Upper lobe of left lung (tissue), 6 donors: ENCODE data around the gene PACSIN1. TPM values are rescaled to one million over a fixed set of nuclear protein-coding genes. Genes with fewer than 3 reads are reported as not detected.

Experiments used
- ATAC-seq, 2 donors: fragments of 200-7000 bp; cut with Tn5 transposase; one replicate each; pipeline ENCODE4 v1.9.1; 2022; ENCODE audit warnings: mild to moderate bottlenecking in 2 of 2, moderate library complexity in 2 of 2; ENCODE audit not compliant: low FRiP score in 2 of 2
- DNase-seq, 2 donors: peaks; one replicate each; pipeline ENCODE4 v3.0.0-alpha.2; 2019 to 2020
- H3K27ac ChIP-seq, 4 donors: fragments of 200-600 bp; sonication (generic); one replicate each; pipeline ENCODE4 v1.5.1; 2016 to 2019
- H3K27me3 ChIP-seq, 4 donors: fragments of 200-600 bp; sonication (generic); one replicate each; pipeline ENCODE4 v1.5.1; 2017 to 2019
- H3K36me3 ChIP-seq, 4 donors: fragments of 200-600 bp; sonication (generic); one replicate each; pipeline ENCODE4 v1.5.1; 2016 to 2019
- H3K4me1 ChIP-seq, 4 donors: fragments of 200-600 bp; sonication (generic); one replicate each; pipeline ENCODE4 v1.5.1; 2018 to 2019
- H3K4me3 ChIP-seq, 4 donors: fragments of 200-600 bp; sonication (generic); one replicate each; pipeline ENCODE4 v1.5.1; 2017 to 2019; ENCODE audit warnings: mild to moderate bottlenecking in 2 of 4, moderate library complexity in 1 of 4
- H3K9me3 ChIP-seq, 4 donors: fragments of 200-600 bp; sonication (generic); one replicate each; pipeline ENCODE4 v1.5.1; 2018 to 2019
- CTCF ChIP-seq, 6 experiments: fragments of 450-650 bp in 4 of 6; fragments of 200-600 bp in 2 of 6; sonication (generic) in 2 of 6; IDR thresholded peaks; one replicate each; pipeline ENCODE4 v1.5.1; 2016 to 2019; ENCODE audit warnings: antibody characterized with exemption in 6 of 6
- EP300 ChIP-seq, 4 donors: sonication (generic); formaldehyde crosslinking; IDR thresholded peaks; one replicate each; pipeline ENCODE4 v1.5.1; 2017; ENCODE audit warnings: antibody characterized with exemption in 4 of 4, control low read depth in 2 of 4
- POLR2A ChIP-seq, 4 donors: fragments of 450-650 bp; IDR thresholded peaks; one replicate each; pipeline ENCODE4 v1.5.1; 2016 to 2017; ENCODE audit warnings: antibody characterized with exemption in 4 of 4, mild to moderate bottlenecking in 2 of 4
- POLR2AphosphoS5 ChIP-seq, 2 donors: sonication (generic); formaldehyde crosslinking; IDR thresholded peaks; one replicate each; pipeline ENCODE4 v1.5.1; 2017; ENCODE audit warnings: antibody characterized with exemption in 2 of 2
- WGBS, 2 donors: methylation state at CpG; one replicate each; pipeline ENCODE4 v1.1.5; 2017 to 2018; 5-methylcytosine and 5-hydroxymethylcytosine counted together
- total RNA-seq, 6 donors: library from RNA; depleted of rRNA in 4 of 6; stranded (reverse); fragments of >200 nt in 4 of 6; gene quantifications; one replicate each; pipeline versions ENCODE4 v1.1.0 to v1.2.1, GENCODE V29; 2016 to 2021
- donor health status: DM: no; HTN: no; CAD: no; lungs with moderate emphysema.
- donor health status: DM: no; HTN: yes; CAD: no; lungs with severe emphysema.

The PACSIN1 gene
- total RNA-seq, 6 donors from 2014 or later = 0.06 to 3.0 (median 0.17) TPM; not detected in 3

GRCh38 chr6:34566830-34567546 lies 101.1 kb downstream of the PACSIN1 start:
- H3K36me3 ChIP-seq = no peaks in the 10 kb centered on the region
- ATAC-seq = no peak
- no peak for DNase-seq
- TF ChIP-seq POLR2A (IDR thresholded peaks at IDR 0.05) (no peak), EP300 (IDR thresholded peaks at IDR 0.05) (no peak), POLR2AphosphoS5 (IDR thresholded peaks at IDR 0.05) (no peak), CTCF (IDR thresholded peaks at IDR 0.05) (no peak)
- no peaks in the 10 kb centered on the region for H3K4me1 ChIP-seq
- no peak overlapping the region for H3K4me3 ChIP-seq
- no peaks in the 10 kb centered on the region for H3K27me3 ChIP-seq
- H3K27ac ChIP-seq = no peak overlapping the region
- no peaks in the 10 kb centered on the region for H3K9me3 ChIP-seq
- 81 to 83% methylated on average over 12 to 14 of the region's 14 CpGs for WGBS, 2 donors

GRCh38 chr6:34568341-34569201 lies 102.7 kb downstream of the PACSIN1 start:
- Histone ChIP-seq H3K27me3 (no peaks in the 10 kb centered on the region), H3K36me3 (no peaks in the 10 kb centered on the region), H3K27ac (no peak overlapping the region), H3K9me3 (no peaks in the 10 kb centered on the region), H3K4me3 (no peak overlapping the region), H3K4me1 (no peaks in the 10 kb centered on the region)
- ATAC-seq (no peak), DNase-seq (no peak)
- TF ChIP-seq POLR2A (IDR thresholded peaks at IDR 0.05) (no peak), POLR2AphosphoS5 (IDR thresholded peaks at IDR 0.05) (no peak), EP300 (IDR thresholded peaks at IDR 0.05) (no peak), CTCF (IDR thresholded peaks at IDR 0.05) (no peak)
- 55 to 57% methylated on average over 11 to 12 of the region's 12 CpGs for WGBS, 2 donors

GRCh38 chr6:34569361-34569973 lies 103.6 kb downstream of the PACSIN1 start:
- no peaks in the 10 kb centered on the region for H3K27me3 ChIP-seq
- WGBS, 2 donors = 76 to 82% methylated on average over 5 of the region's 5 CpGs
- DNase-seq = no peak

More at GRCh38 chr6:34569361-34569973, 103.6 kb downstream of the PACSIN1 start:
- H3K27ac ChIP-seq = no peak overlapping the region
- no peaks in the 10 kb centered on the region for H3K36me3 ChIP-seq
- H3K4me3 ChIP-seq = no peak overlapping the region
- no peak for ATAC-seq
- H3K9me3 ChIP-seq = no peaks in the 10 kb centered on the region
- H3K4me1 ChIP-seq = no peaks in the 10 kb centered on the region
- TF ChIP-seq POLR2A (IDR thresholded peaks at IDR 0.05) (no peak), EP300 (IDR thresholded peaks at IDR 0.05) (no peak), POLR2AphosphoS5 (IDR thresholded peaks at IDR 0.05) (no peak), CTCF (IDR thresholded peaks at IDR 0.05) (no peak)
